Activated CD4-positive, alpha-beta T cell treated with anti-CD3 and anti-CD28 coated beads, Interleukin-2, amount 50 U/mL, for 4 hours (primary cell): ENCODE data around the gene CD302.
"Not testable (repeated sequence)": the region's sequence is repeated elsewhere in the genome, so short reads cannot be mapped to it uniquely, and the experiment has no call there.

Source experiments
- DNase-seq, 2 experiments: peaks; one replicate each; pipeline ENCODE4 v3.0.0-alpha.2; 2020

CD302 gene

GRCh38 chr2:159792599-159792998 is 5.4 kb downstream of the CD302 start:
- DNase-seq, result no peak

- DNase-seq, result no peak
These were observed 6.0 kb downstream of the CD302 start for GRCh38 chr2:159792036-159792435.

DNA sequence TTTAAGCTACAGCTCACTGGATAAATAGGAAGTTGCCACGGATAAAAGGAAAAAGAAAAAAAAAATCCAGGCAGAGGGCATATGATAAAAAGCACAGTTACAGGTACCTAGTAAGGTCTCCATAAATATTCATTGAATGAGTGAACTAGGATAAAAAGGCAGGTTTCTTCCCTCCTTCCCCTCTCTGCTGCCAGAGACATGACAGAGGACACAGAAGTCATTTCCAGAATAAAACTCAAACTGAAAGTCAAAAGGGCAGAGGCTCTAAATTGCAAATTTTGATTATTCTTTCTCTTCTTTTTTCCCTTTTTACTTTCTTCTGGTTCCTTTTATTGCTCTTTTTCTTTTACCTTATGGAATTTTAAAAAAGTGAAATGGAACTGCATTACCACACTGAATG is 7.7 kb downstream of the CD302 start:
- no peak for DNase-seq

DNA sequence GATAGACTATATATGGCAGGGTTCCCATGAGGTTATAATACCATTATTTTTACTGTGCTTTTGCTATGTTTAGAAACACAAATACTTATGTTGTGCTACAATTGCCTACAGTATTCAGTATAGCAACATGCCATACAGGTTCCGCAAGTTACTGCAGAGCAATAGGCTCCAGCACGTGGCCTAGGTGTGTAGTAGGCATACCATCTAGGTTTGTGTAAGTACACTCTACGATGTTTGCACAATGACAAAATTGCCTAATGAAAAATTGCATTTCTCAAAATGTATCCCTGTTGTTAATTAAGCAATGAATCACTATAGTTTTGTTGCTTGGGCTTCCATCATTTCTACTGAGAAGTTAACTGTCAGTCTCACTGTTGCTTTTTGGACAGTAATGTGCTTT is 9.8 kb downstream of the CD302 start:
- no peak for DNase-seq

GRCh38 chr2:159787647-159788046 is 10.4 kb downstream of the CD302 start:
- DNase-seq, result not testable (repeated sequence)

DNA sequence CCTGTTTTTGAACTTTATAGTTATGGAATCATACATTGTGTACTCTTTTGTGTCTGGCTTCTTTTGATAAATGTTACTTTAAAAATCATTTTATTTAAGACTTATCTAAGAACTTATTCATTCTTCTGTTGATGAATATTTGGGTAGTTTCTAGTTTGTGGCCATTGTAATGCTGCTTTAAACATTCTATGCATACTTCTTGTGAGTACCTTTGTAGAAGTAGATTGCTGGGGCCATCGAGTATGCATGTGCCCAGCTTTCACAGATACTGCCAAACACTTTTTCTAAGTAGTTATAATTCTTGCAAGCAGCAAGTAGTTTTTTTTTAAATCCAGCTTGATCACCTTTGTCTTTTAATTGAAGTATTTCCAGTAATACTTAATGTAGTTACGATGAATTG is 11.1 kb downstream of the CD302 start:
- DNase-seq, result no peak

- no peak for DNase-seq
These were observed 12.8 kb downstream of the CD302 start for GRCh38 chr2:159785195-159785594.

GRCh38 chr2:159784744-159785143 is 13.3 kb downstream of the CD302 start:
- DNase-seq, result not testable (repeated sequence)

DNA sequence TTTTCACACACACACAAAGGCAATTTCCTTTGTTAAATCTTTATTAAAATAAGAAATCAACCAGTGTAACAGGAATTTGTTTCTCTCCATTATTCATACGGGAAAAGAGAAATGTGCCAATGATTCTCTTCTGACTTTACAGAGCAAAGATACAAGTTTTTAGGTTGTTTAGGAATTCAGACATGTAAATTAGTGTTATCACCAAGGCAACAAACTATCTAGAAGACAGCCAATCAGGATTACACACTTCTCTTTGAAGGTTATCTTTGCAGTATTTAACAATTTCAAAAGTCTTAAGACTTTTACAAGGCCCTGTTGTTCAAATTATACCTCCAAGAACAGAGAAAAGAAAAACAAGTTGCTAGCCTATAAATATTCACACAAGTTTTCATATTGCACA is 14.5 kb downstream of the CD302 start:
- no peak for DNase-seq

DNA sequence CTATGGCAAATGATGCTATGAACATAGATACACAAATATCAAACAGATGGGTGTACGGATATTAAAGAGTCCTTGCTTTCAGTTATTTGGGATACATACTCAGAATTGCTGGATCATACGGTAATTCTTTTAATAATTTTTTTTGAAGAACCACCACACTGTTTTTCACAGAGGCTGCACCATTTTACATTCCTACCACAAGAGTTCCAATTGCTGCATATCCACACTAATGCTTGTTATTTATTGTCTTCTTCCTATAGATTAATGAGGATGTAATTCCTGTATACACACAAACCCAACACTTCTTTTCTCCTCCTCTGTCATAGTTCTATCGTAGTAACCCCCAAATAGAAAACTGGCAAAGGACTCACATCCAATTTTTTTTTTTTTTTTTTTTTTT is 21.7 kb downstream of the CD302 start:
- DNase-seq, result no peak

DNA sequence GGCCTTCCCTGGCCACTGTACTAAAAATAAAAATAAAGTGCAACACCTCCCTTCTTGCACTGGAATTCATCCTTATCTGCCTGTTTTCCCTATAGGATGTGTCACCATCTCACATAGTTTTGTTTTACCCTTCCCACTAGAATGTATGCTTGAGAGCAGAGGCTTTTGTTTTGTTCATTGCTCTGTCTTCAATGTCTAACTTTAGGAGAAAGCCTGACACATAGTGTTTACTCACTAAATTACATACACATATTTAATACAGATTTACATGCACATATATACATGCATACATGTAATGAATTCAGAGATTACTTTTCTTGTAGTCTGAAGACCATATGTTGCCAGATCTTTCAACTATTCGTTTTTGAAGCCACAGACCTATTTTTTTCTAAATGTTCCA is 23.0 kb downstream of the CD302 start:
- DNase-seq, result no peak

DNA sequence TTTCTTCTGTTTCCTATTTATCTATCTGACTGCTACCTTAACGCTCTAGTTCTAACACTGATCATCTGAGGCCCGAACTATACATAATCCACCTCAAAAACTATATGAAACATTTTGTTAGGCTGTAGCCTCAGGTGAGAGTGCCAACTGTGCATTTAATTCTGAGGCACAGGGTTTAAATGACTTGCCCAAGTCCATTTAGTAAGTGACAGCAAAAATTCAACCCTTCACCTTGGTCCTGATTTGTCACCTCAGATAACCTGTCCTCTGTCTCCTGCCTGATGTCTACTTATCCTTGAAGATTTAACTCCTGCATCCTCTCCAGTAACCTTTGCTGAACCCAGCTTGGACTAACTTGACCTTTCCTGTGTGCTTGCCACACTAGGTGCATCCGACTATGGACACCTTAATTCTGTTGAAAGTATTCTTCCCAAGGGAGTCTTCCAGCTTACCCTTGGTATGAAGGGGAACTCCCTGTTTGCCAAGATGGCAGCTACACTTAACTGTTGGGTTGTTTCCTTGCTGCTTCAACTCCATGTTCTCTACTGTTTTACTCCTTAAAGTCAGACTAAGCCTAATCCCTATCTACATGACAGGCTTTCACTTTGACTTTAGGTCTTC is 23.5 kb downstream of the CD302 start:
- DNase-seq, result no peak

GRCh38 chr2:159773886-159774285 is 24.1 kb downstream of the CD302 start:
- DNase-seq, result no peak

GRCh38 chr2:159773426-159773825 is 24.6 kb downstream of the CD302 start:
- DNase-seq, result no peak

- no peak for DNase-seq
These were observed 28.9 kb downstream of the CD302 start for GRCh38 chr2:159769147-159769546.

DNA sequence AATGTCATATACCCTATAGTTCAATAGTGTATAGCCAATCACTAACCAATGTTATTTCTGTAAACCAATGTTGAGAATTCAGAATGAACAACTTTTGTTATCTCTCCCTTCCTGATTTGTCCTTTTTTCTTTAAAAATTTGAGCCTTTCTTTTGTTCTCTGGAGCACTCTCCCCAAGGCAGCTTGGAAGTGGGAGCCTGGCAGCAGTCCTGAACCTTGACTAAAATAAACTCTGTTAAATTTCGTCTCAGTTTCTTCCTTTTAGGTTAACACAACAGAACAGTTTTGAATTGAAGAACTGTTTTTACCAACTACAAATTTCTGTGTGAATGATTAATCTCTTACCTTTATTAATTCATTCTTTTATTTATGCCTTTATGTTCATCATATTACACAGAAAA is 35.9 kb downstream of the CD302 start:
- no peak for DNase-seq

GRCh38 chr2:159760326-159760725 is 37.7 kb downstream of the CD302 start:
- DNase-seq, result no peak

GRCh38 chr2:159759577-159759976 is 38.4 kb downstream of the CD302 start:
- no peak for DNase-seq

- DNase-seq, result no peak
These were observed 39.3 kb downstream of the CD302 start for GRCh38 chr2:159758686-159759085.

GRCh38 chr2:159758239-159758638 is 39.8 kb downstream of the CD302 start:
- no peak for DNase-seq

- DNase-seq, result no peak
These were observed 42.2 kb downstream of the CD302 start for GRCh38 chr2:159755788-159756187.

- DNase-seq, result no peak
These were observed 43.0 kb downstream of the CD302 start for GRCh38 chr2:159755014-159755413.

DNA sequence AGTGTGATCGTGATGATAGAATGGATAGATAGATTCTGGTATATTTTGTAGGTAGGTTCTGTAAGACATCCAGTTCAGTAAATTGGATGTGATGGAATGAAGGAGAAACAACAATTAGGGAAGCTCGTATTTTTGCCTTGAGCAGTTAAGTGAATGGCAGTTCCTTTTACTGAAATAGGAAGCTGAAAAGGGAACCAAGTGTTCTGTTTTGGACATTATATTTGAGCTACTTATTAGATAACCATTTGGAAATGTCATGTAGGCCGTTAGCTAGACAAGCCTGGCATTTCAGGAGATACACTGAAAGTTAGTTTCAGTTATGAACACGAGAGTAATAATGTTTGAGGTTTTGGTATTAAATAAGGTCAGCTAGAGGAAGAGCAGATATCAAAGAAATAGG is 44.2 kb downstream of the CD302 start:
- DNase-seq, result no peak

DNA sequence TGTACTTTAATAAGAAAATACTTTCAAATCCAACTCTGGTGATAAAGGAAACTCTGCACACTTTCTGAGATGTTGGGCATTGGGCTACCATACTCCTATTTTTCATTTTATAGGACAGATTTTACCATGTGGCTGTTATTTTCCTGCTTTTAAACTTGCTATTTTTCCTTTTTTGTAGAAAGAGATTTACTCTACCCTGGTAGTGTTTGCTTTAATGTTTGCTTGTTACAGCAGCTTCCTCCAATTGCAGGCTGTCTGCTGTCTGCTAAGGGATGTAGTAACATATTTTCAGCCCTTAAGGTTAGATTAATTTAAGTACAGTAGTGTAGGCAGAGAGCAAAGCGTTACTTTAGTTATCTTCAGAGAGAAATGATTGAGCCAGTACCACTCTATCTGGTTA is 47.1 kb downstream of the CD302 start:
- no peak for DNase-seq

- no peak for DNase-seq
These were observed 49.9 kb downstream of the CD302 start for GRCh38 chr2:159748089-159748488.

- DNase-seq, result not testable (repeated sequence)
These were observed 52.8 kb downstream of the CD302 start for GRCh38 chr2:159745237-159745636.
